ENCODE results near the gene ST6GAL1. TPM values are rescaled to one million over a fixed set of nuclear protein-coding genes. Genes with fewer than 3 reads are reported as not detected.

The ST6GAL1 gene
- total and polyA plus RNA-seq, 2 of the 13 experiments (the other 11 are each of a cell fraction or from before 2014, with no cell fraction given) = 79.9 to 164 TPM

DNA sequence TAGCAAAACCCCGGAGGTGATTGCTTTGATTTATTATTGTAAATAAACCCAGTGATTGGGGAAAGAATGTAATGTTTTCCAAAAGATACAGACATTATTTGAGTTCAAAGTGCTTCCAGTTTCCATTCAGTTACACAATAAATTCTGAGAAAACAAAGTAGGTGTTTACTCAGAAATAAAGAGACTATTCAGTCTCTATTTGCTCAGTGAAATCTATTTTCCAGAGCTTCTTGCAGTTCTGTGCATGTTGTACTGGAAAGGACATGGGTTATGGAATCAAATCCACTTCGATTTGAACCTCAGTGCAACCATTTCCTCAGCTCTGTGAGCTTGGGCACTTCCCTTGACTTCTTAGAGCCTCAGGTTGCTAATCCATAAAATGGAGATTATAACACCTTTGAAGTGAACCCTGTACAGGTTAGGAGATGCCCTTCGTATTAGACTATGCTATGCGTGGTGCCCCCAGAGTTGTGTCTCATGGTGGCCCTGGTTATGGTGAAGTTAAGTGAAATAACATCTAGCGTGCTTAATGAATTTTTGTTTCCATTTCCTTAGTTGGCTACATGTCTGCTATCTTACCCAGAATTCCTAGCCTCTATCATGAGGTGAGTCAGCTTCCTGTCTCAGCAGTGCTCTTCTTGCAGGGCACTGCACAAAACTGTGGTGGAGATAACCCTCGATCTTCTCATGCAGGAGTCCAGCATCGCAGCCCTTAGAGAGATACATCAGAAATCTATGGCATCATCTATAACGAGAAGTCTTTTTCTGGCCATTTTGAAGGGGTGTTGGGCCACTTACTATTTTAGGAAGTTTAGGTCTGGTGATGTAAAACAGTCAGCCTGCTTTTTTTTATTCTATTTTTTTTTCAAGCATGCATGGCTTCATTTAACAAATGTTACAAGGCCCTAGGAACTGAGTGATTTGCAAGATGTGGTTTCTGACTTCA, 111.3 kb downstream of the ST6GAL1 start (continued):
- TF ChIP-seq, protein P1, sequence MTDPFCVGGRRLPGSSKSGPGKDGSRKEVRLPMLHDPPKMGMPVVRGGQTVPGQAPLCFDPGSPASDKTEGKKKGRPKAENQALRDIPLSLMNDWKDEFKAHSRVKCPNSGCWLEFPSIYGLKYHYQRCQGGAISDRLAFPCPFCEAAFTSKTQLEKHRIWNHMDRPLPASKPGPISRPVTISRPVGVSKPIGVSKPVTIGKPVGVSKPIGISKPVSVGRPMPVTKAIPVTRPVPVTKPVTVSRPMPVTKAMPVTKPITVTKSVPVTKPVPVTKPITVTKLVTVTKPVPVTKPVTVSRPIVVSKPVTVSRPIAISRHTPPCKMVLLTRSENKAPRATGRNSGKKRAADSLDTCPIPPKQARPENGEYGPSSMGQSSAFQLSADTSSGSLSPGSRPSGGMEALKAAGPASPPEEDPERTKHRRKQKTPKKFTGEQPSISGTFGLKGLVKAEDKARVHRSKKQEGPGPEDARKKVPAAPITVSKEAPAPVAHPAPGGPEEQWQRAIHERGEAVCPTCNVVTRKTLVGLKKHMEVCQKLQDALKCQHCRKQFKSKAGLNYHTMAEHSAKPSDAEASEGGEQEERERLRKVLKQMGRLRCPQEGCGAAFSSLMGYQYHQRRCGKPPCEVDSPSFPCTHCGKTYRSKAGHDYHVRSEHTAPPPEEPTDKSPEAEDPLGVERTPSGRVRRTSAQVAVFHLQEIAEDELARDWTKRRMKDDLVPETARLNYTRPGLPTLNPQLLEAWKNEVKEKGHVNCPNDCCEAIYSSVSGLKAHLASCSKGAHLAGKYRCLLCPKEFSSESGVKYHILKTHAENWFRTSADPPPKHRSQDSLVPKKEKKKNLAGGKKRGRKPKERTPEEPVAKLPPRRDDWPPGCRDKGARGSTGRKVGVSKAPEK (CRISPR knock-in tag; IDR thresholded peaks at IDR 0.05; ENCODE audit: borderline replicate concordance) = no peak
- TF ChIP-seq, protein P2, sequence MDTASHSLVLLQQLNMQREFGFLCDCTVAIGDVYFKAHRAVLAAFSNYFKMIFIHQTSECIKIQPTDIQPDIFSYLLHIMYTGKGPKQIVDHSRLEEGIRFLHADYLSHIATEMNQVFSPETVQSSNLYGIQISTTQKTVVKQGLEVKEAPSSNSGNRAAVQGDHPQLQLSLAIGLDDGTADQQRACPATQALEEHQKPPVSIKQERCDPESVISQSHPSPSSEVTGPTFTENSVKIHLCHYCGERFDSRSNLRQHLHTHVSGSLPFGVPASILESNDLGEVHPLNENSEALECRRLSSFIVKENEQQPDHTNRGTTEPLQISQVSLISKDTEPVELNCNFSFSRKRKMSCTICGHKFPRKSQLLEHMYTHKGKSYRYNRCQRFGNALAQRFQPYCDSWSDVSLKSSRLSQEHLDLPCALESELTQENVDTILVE (CRISPR knock-in tag; IDR thresholded peaks at IDR 0.05) = no peak; the same call in 1 of the 2 replicates
- TF ChIP-seq KLF11 (CRISPR knock-in tag; IDR thresholded peaks at IDR 0.05) (peak; percentile 36; the same call in 1 of the 2 replicates), ZSCAN21 (CRISPR knock-in tag; IDR thresholded peaks at IDR 0.05; ENCODE audit: borderline replicate concordance) (no peak), ZBTB38 (CRISPR knock-in tag; IDR thresholded peaks at IDR 0.05) (no peak), GFI1 (CRISPR knock-in tag; IDR thresholded peaks at IDR 0.05; ENCODE audit: borderline replicate concordance) (peak; percentile 100), TBX3 (IDR thresholded peaks at IDR 0.05; ENCODE audit: borderline replicate concordance) (peak; percentile 87), CEBPG (CRISPR knock-in tag; IDR thresholded peaks at IDR 0.05) (peak; percentile 92), PLRG1 (conservative IDR thresholded peaks at IDR 0.05) (no peak), IRF2 (CRISPR knock-in tag; IDR thresholded peaks at IDR 0.05) (no peak), ZNF615 (CRISPR knock-in tag; IDR thresholded peaks at IDR 0.05; ENCODE audit: borderline replicate concordance) (no peak), NONO (IDR thresholded peaks at IDR 0.05) (no peak), NONO (CRISPR knock-in tag; conservative IDR thresholded peaks at IDR 0.05) (peak; percentile 57; the same call in 1 of the 2 replicates), SP5 (CRISPR knock-in tag; IDR thresholded peaks at IDR 0.05; ENCODE audit: borderline replicate concordance, low read depth) (peak; percentile 49; the same call in 1 of the 2 replicates), DMAP1 (CRISPR knock-in tag; IDR thresholded peaks at IDR 0.05) (0 out of 2 replicates have a peak, but pooled peaks have one; percentile 19), FIP1L1 (IDR thresholded peaks at IDR 0.05; ENCODE audit: borderline replicate concordance, insufficient read depth, low read depth, low read length) (no peak), HDAC2 (CRISPR knock-in tag; IDR thresholded peaks at IDR 0.05) (peak; percentile 94), POLR2A (IDR thresholded peaks at IDR 0.05; ENCODE audit: insufficient read depth in 1 of 2, low read depth in 2 of 2, low read length in 2 of 2) (peak in 1 of 2 experiments; percentile 57; a peak in 3 of 4 replicates), ZNF124 (CRISPR knock-in tag; IDR thresholded peaks at IDR 0.05) (no peak)
- TF ChIP-seq, protein P3, sequence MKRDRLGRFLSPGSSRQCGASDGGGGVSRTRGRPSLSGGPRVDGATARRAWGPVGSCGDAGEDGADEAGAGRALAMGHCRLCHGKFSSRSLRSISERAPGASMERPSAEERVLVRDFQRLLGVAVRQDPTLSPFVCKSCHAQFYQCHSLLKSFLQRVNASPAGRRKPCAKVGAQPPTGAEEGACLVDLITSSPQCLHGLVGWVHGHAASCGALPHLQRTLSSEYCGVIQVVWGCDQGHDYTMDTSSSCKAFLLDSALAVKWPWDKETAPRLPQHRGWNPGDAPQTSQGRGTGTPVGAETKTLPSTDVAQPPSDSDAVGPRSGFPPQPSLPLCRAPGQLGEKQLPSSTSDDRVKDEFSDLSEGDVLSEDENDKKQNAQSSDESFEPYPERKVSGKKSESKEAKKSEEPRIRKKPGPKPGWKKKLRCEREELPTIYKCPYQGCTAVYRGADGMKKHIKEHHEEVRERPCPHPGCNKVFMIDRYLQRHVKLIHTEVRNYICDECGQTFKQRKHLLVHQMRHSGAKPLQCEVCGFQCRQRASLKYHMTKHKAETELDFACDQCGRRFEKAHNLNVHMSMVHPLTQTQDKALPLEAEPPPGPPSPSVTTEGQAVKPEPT (CRISPR knock-in tag; IDR thresholded peaks at IDR 0.05; ENCODE audit: low read depth) = no peak
- TF ChIP-seq, protein P4, sequence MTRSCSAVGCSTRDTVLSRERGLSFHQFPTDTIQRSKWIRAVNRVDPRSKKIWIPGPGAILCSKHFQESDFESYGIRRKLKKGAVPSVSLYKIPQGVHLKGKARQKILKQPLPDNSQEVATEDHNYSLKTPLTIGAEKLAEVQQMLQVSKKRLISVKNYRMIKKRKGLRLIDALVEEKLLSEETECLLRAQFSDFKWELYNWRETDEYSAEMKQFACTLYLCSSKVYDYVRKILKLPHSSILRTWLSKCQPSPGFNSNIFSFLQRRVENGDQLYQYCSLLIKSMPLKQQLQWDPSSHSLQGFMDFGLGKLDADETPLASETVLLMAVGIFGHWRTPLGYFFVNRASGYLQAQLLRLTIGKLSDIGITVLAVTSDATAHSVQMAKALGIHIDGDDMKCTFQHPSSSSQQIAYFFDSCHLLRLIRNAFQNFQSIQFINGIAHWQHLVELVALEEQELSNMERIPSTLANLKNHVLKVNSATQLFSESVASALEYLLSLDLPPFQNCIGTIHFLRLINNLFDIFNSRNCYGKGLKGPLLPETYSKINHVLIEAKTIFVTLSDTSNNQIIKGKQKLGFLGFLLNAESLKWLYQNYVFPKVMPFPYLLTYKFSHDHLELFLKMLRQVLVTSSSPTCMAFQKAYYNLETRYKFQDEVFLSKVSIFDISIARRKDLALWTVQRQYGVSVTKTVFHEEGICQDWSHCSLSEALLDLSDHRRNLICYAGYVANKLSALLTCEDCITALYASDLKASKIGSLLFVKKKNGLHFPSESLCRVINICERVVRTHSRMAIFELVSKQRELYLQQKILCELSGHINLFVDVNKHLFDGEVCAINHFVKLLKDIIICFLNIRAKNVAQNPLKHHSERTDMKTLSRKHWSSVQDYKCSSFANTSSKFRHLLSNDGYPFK (CRISPR knock-in tag; IDR thresholded peaks at IDR 0.05; ENCODE audit: borderline replicate concordance) = no peak

Measured in HepG2 (cell line).